Lower lobe of right lung (tissue), 2 donors: ENCODE measurements around the gene C14orf180. TPM values are rescaled to one million over a fixed set of nuclear protein-coding genes. Genes with fewer than 3 reads are reported as not detected.
A peak's percentile ranks its signal among the peaks of the same experiment; 100 is the strongest.

Experiments used
- ATAC-seq, 2 donors: fragments of 200-7000 bp; cut with Tn5 transposase; one replicate each; pipeline ENCODE4 v1.9.1; 2020 to 2022; ENCODE audit warnings: mild to moderate bottlenecking in 2 of 2, moderate library complexity in 2 of 2
- DNase-seq: peaks from one replicate; pipeline ENCODE4 v3.0.0-alpha.2; 2020
- H3K27ac ChIP-seq: fragments of 200-600 bp; one replicate; pipeline ENCODE4 v1.8.0; 2022
- H3K27me3 ChIP-seq: fragments of 200-600 bp; one replicate; pipeline ENCODE4 v1.8.0; 2022; ENCODE audit warnings: low read depth
- H3K36me3 ChIP-seq: fragments of 200-600 bp; one replicate; pipeline ENCODE4 v1.8.0; 2022; ENCODE audit warnings: mild to moderate bottlenecking
- H3K4me1 ChIP-seq: fragments of 200-600 bp; one replicate; pipeline ENCODE4 v1.8.0; 2022
- H3K4me3 ChIP-seq: fragments of 200-600 bp; one replicate; pipeline ENCODE4 v1.8.0; 2022; ENCODE audit warnings: mild to moderate bottlenecking
- H3K9me3 ChIP-seq: fragments of 200-600 bp; one replicate; pipeline ENCODE4 v1.8.0; 2022
- intact Hi-C: fragments of 100-400 bp; cut with DNase I; formaldehyde crosslinking; loops from one replicate; pipeline ENCODE4 v1.11.0; 2022
- total RNA-seq: library from RNA; stranded (reverse); fragmentation: NEBNext Ultra II Directional; extraction: Animal tissue kit (Norgen Biotek cat#: 25700); gene quantifications from one replicate; pipeline ENCODE4 v1.2.1, GENCODE V29; 2021
- TF ChIP-seq, protein P1 (sequence below): fragments of 200-600 bp; IDR thresholded peaks from one replicate; pipeline ENCODE4 v1.8.0; 2022; ENCODE audit warnings: antibody characterized with exemption, mild to moderate bottlenecking
- donor health status: DM: no; HTN: yes; CAD: no; lungs with severe emphysema.

The C14orf180 gene
- total RNA-seq, 1 donor from 2014 or later: 0.18 TPM

- Histone ChIP-seq H3K9me3 (no peaks in the 10 kb centered on the region), H3K27me3 (peaks cover 13% of the 10 kb centered on the region), H3K4me3 (no peak overlapping the region), H3K4me1 (no peaks in the 10 kb centered on the region), H3K36me3 (no peaks in the 10 kb centered on the region), H3K27ac (no peak overlapping the region)
- DNase-seq: no peak
- intact Hi-C loops: no loop called here
- ATAC-seq: no peak
- TF ChIP-seq, protein P1, sequence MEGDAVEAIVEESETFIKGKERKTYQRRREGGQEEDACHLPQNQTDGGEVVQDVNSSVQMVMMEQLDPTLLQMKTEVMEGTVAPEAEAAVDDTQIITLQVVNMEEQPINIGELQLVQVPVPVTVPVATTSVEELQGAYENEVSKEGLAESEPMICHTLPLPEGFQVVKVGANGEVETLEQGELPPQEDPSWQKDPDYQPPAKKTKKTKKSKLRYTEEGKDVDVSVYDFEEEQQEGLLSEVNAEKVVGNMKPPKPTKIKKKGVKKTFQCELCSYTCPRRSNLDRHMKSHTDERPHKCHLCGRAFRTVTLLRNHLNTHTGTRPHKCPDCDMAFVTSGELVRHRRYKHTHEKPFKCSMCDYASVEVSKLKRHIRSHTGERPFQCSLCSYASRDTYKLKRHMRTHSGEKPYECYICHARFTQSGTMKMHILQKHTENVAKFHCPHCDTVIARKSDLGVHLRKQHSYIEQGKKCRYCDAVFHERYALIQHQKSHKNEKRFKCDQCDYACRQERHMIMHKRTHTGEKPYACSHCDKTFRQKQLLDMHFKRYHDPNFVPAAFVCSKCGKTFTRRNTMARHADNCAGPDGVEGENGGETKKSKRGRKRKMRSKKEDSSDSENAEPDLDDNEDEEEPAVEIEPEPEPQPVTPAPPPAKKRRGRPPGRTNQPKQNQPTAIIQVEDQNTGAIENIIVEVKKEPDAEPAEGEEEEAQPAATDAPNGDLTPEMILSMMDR: no peak
These were observed 13.2 kb downstream of the C14orf180 start for GRCh38 chr14:104592785-104593184.

GRCh38 chr14:104593241-104593701 lies 13.7 kb downstream of the C14orf180 start:
- Histone ChIP-seq H3K9me3 (no peaks in the 10 kb centered on the region), H3K27ac (no peak overlapping the region), H3K27me3 (peaks cover 16% of the 10 kb centered on the region), H3K4me3 (no peak overlapping the region), H3K36me3 (no peaks in the 10 kb centered on the region), H3K4me1 (no peaks in the 10 kb centered on the region)
- intact Hi-C loops: no loop called here
- TF ChIP-seq, protein P1: no peak
- DNase-seq (peak; percentile 34), ATAC-seq (no peak)

GRCh38 chr14:104593710-104594136 lies 14.2 kb downstream of the C14orf180 start:
- intact Hi-C loops: no loop called here
- Histone ChIP-seq H3K4me1 (no peaks in the 10 kb centered on the region), H3K4me3 (no peak overlapping the region), H3K36me3 (no peaks in the 10 kb centered on the region), H3K9me3 (no peaks in the 10 kb centered on the region), H3K27ac (no peak overlapping the region), H3K27me3 (peaks cover 15% of the 10 kb centered on the region)
- DNase-seq (peak; percentile 28), ATAC-seq (no peak)
- TF ChIP-seq, protein P1: no peak

GRCh38 chr14:104594310-104595046 lies 14.9 kb downstream of the C14orf180 start:
- DNase-seq: peak; percentile 28
- H3K4me1 ChIP-seq: no peaks in the 10 kb centered on the region
- intact Hi-C loops: no loop called here

DNA sequence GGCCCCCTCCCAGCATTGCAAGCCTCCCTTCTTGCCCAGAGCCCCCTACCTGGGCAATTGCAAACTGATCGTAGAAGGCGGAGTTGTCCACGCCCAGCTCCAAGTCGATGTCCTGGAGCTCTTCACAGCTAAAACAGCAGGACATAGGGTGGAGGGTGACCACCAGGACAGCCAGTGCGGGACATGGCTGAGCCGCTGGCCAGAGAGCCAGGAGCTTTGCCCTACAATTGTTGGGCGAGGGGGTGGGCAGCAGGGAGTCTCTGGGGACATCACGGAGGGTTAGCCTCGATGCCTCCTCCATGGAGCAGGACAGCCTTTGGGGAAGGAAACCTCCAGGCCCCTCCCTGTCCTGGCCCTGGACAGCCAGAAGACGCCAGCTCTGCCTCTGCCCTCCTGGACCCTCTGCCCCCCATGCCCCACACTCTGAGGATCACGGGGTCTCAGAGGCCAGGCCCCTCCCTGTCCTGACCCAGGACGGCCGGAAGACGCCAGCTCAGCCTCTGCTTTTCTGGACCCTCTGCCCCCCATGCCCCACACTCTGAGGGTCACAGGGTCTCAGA lies 15.6 kb downstream of the C14orf180 start:
- Histone ChIP-seq H3K4me1 (no peaks in the 10 kb centered on the region), H3K9me3 (no peaks in the 10 kb centered on the region), H3K4me3 (no peak overlapping the region), H3K27ac (no peak overlapping the region), H3K27me3 (peaks cover 19% of the 10 kb centered on the region), H3K36me3 (no peaks in the 10 kb centered on the region)
- TF ChIP-seq, protein P1: no peak
- peak; percentile 38 for DNase-seq
- intact Hi-C loops: no loop called here
- ATAC-seq: no peak

More at GRCh38 chr14:104594310-104595046, 14.9 kb downstream of the C14orf180 start:
- H3K4me3 ChIP-seq: no peak overlapping the region
- H3K36me3 ChIP-seq: no peaks in the 10 kb centered on the region
- TF ChIP-seq, protein P1: no peak
- H3K27me3 ChIP-seq: peaks cover 14% of the 10 kb centered on the region
- H3K27ac ChIP-seq: no peak overlapping the region
- no peaks in the 10 kb centered on the region for H3K9me3 ChIP-seq
- no peak for ATAC-seq
